Measurements from ENCODE around the gene ZC3H18. TPM values are rescaled to one million over a fixed set of nuclear protein-coding genes. Genes with fewer than 3 reads are reported as not detected.

Gene ZC3H18
- total RNA-seq, 1 donor: 13.3 TPM

GRCh38 chr16:88524973-88525662, 45.1 kb upstream of the ZC3H18 start:
- no peak overlapping the region for H3K4me3 ChIP-seq (ENCODE audit: low read depth, low read length)
- DNase-seq (ENCODE audit: low read depth): no peak
- TF ChIP-seq CTCF (IDR thresholded peaks at IDR 0.05; ENCODE audit: insufficient read depth, low read length): no peak

GRCh38 chr16:88525663-88525990, 44.6 kb upstream of the ZC3H18 start:
- H3K4me3 ChIP-seq (ENCODE audit: low read depth, low read length): no peak overlapping the region
- TF ChIP-seq CTCF (IDR thresholded peaks at IDR 0.05; ENCODE audit: insufficient read depth, low read length): no peak

GRCh38 chr16:88526008-88526905, 43.9 kb upstream of the ZC3H18 start:
- no peak for TF ChIP-seq CTCF (IDR thresholded peaks at IDR 0.05; ENCODE audit: insufficient read depth, low read length)
- DNase-seq (ENCODE audit: low read depth): no peak
- H3K4me3 ChIP-seq (ENCODE audit: low read depth, low read length): no peak overlapping the region

More at GRCh38 chr16:88525663-88525990, 44.6 kb upstream of the ZC3H18 start:
- no peak for DNase-seq (ENCODE audit: low read depth)

GRCh38 chr16:88526906-88527185, 43.4 kb upstream of the ZC3H18 start:
- no peak overlapping the region for H3K4me3 ChIP-seq (ENCODE audit: low read depth, low read length)
- TF ChIP-seq CTCF (IDR thresholded peaks at IDR 0.05; ENCODE audit: insufficient read depth, low read length): no peak
- no peak for DNase-seq (ENCODE audit: low read depth)

GRCh38 chr16:88527186-88527936, 42.8 kb upstream of the ZC3H18 start:
- DNase-seq (ENCODE audit: low read depth): peak; percentile 67
- H3K4me3 ChIP-seq (ENCODE audit: low read depth, low read length): no peak overlapping the region
- TF ChIP-seq CTCF (IDR thresholded peaks at IDR 0.05; ENCODE audit: insufficient read depth, low read length): peak; percentile 85

- no peak for TF ChIP-seq CTCF (IDR thresholded peaks at IDR 0.05; ENCODE audit: insufficient read depth, low read length)
- no peak for DNase-seq (ENCODE audit: low read depth)
- no peak overlapping the region for H3K4me3 ChIP-seq (ENCODE audit: low read depth, low read length)
Observed at GRCh38 chr16:88527937-88528743, 42.1 kb upstream of the ZC3H18 start.
